Measurements from ENCODE around the gene ZNF415. TPM values are rescaled to one million over a fixed set of nuclear protein-coding genes. Genes with fewer than 3 reads are reported as not detected.
A peak's percentile ranks its signal among the peaks of the same experiment; 100 is the strongest.

ZNF415 gene
- polyA plus RNA-seq, 2 of the 4 experiments (the other 2 are of a cell fraction) = not detected

DNA sequence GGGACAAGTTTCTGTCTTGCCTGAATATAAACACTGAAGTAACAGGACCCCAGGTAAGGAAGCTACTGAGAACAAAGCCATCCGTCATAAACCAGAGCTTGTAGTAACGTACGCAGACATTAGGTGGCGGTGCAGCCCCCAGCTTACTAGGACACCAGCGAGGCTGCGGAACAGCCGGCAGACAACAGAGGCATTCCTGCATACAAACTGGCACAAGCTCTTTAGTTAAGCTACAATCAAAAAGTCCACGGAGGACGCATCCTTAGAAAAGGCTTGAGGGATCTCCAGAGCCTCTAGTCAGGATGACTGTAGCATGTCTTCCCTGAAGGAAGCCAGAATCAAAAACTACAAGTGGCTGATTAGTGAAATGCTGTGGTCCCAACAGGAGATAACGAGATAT, 55.7 kb downstream of the ZNF415 start:
- Histone ChIP-seq H3K27ac (no peak overlapping the region), H3K4me2 (no peak overlapping the region), H3K9me3 (peaks cover 99% of the 10 kb centered on the region), H3K4me3 (no peak overlapping the region), H3K4me1 (no peaks in the 10 kb centered on the region)
- FAIRE-seq (no peak), ATAC-seq (no peak), DNase-seq (ENCODE audit: low read depth in 1 of 2, low spot score in 1 of 2) (peak in 1 of 2 experiments; percentile 28)
- TF ChIP-seq, protein P1, sequence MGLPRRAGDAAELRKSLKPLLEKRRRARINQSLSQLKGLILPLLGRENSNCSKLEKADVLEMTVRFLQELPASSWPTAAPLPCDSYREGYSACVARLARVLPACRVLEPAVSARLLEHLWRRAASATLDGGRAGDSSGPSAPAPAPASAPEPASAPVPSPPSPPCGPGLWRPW (IDR thresholded peaks at IDR 0.05) = no peak
- TF ChIP-seq RAD21 (conservative IDR thresholded peaks at IDR 0.05 in 1 of 2, IDR thresholded peaks at IDR 0.05 in 1 of 2) = 0 out of 5 replicates have a peak, but pooled peaks of 1 of the 2 experiments have one; percentile 4
- 96% methylated on average over 10 of the region's 10 CpGs for WGBS (ENCODE audit: missing lambda C conversion rate)
- ChIA-PET POLR2A (no interaction called here), CTCF (no interaction called here)

DNA sequence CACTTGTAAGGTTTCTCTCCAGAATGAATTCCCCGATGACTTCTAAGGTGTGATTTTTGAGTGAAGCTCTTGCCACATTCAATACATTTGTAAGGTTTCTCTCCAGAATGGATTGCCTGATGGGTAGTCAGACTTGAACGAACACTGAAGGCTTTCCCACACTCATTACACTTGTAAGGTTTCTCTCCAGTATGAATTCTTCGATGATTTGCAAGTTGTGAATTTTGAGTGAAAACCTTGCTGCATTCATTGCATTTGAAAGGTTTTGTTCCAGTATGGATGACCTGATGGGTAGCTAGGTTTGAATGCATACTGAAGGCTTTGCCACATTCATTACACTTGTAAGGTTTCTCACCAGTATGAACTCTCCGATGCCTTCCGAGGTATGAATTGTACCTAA, 63.9 kb downstream of the ZNF415 start:
- H3K4me1 ChIP-seq = no peaks in the 10 kb centered on the region
- DNase-seq (ENCODE audit: low read depth in 1 of 2, low spot score in 1 of 2) (no peak), ATAC-seq (no peak), FAIRE-seq (no peak)
- POLR2A ChIA-PET = no interaction called here
- no peak overlapping the region for H3K4me3 ChIP-seq
- WGBS (ENCODE audit: missing lambda C conversion rate) = 86% methylated on average over 5 of the region's 5 CpGs
- TF ChIP-seq PHF8 (IDR thresholded peaks at IDR 0.05; ENCODE audit: borderline replicate concordance, low read depth) (no peak), MAZ (IDR thresholded peaks at IDR 0.05; ENCODE audit: borderline replicate concordance, low read depth, low read length) (no peak), CHD4 (IDR thresholded peaks at IDR 0.05; ENCODE audit: borderline replicate concordance) (no peak), ESRRA (IDR thresholded peaks at IDR 0.05; ENCODE audit: borderline replicate concordance, low read length) (no peak), HOXB13 (CRISPR knock-in tag; IDR thresholded peaks at IDR 0.05; ENCODE audit: low read depth) (no peak), POLR2A (IDR thresholded peaks at IDR 0.05; ENCODE audit: low read length) (no peak)
- TF ChIP-seq, protein P2, sequence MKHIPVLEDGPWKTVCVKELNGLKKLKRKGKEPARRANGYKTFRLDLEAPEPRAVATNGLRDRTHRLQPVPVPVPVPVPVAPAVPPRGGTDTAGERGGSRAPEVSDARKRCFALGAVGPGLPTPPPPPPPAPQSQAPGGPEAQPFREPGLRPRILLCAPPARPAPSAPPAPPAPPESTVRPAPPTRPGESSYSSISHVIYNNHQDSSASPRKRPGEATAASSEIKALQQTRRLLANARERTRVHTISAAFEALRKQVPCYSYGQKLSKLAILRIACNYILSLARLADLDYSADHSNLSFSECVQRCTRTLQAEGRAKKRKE (CRISPR knock-in tag; IDR thresholded peaks at IDR 0.05; ENCODE audit: low read depth) = no peak
- TF ChIP-seq, protein P3, sequence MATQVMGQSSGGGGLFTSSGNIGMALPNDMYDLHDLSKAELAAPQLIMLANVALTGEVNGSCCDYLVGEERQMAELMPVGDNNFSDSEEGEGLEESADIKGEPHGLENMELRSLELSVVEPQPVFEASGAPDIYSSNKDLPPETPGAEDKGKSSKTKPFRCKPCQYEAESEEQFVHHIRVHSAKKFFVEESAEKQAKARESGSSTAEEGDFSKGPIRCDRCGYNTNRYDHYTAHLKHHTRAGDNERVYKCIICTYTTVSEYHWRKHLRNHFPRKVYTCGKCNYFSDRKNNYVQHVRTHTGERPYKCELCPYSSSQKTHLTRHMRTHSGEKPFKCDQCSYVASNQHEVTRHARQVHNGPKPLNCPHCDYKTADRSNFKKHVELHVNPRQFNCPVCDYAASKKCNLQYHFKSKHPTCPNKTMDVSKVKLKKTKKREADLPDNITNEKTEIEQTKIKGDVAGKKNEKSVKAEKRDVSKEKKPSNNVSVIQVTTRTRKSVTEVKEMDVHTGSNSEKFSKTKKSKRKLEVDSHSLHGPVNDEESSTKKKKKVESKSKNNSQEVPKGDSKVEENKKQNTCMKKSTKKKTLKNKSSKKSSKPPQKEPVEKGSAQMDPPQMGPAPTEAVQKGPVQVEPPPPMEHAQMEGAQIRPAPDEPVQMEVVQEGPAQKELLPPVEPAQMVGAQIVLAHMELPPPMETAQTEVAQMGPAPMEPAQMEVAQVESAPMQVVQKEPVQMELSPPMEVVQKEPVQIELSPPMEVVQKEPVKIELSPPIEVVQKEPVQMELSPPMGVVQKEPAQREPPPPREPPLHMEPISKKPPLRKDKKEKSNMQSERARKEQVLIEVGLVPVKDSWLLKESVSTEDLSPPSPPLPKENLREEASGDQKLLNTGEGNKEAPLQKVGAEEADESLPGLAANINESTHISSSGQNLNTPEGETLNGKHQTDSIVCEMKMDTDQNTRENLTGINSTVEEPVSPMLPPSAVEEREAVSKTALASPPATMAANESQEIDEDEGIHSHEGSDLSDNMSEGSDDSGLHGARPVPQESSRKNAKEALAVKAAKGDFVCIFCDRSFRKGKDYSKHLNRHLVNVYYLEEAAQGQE (IDR thresholded peaks at IDR 0.05) = no peak
- no peak overlapping the region for H3K27ac ChIP-seq
- H3K4me2 ChIP-seq = no peak overlapping the region
- peaks cover 95% of the 10 kb centered on the region for H3K9me3 ChIP-seq
- CTCF ChIA-PET = no interaction called here

DNA sequence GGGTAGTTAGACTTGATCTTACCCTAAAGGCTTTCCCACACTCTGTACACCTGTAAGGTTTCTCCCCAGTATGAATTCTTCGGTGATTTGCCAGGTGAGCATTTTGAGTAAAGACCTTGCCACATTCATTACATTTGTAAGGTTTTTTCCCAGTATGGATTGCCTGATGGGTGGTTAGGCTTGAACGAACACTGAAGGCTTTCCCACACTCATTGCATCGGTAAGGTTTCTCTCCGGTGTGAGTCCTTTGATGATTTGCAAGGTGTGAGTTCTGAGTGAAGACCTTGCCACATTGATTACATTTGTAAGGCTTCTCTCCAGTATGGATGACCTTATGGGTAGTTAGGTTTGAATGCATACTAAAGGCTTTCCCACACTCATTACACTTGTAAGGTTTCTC, 64.5 kb downstream of the ZNF415 start:
- TF ChIP-seq, protein P4, sequence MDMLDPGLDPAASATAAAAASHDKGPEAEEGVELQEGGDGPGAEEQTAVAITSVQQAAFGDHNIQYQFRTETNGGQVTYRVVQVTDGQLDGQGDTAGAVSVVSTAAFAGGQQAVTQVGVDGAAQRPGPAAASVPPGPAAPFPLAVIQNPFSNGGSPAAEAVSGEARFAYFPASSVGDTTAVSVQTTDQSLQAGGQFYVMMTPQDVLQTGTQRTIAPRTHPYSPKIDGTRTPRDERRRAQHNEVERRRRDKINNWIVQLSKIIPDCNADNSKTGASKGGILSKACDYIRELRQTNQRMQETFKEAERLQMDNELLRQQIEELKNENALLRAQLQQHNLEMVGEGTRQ (IDR thresholded peaks at IDR 0.05) = no peak
- TF ChIP-seq CHD4 (IDR thresholded peaks at IDR 0.05; ENCODE audit: borderline replicate concordance) = no peak
- no peak for TF ChIP-seq HDAC2 (IDR thresholded peaks at IDR 0.05)
- TF ChIP-seq HOXB5 (CRISPR knock-in tag; IDR thresholded peaks at IDR 0.05) = no peak
- no peak for TF ChIP-seq HOXB13 (CRISPR knock-in tag; IDR thresholded peaks at IDR 0.05; ENCODE audit: low read depth)
- TF ChIP-seq TP53 (CRISPR knock-in tag; IDR thresholded peaks at IDR 0.05) = no peak
- TF ChIP-seq MAFK (IDR thresholded peaks at IDR 0.05; ENCODE audit: partially characterized antibody) = no peak
- TF ChIP-seq CBX8 (IDR thresholded peaks at IDR 0.05) = no peak
- no peak for TF ChIP-seq ZSCAN20 (CRISPR knock-in tag; IDR thresholded peaks at IDR 0.05)
- Histone ChIP-seq H3K4me1 (no peaks in the 10 kb centered on the region), H3K27ac (no peak overlapping the region), H3K4me2 (no peak overlapping the region), H3K9me3 (peaks cover 95% of the 10 kb centered on the region), H3K4me3 (no peak overlapping the region)
- ATAC-seq = no peak
- FAIRE-seq = no peak
- no peak for DNase-seq (ENCODE audit: low read depth in 1 of 2, low spot score in 1 of 2)
- ChIA-PET POLR2A (no interaction called here), CTCF (no interaction called here)
- WGBS (ENCODE audit: missing lambda C conversion rate) = 86% methylated on average over 4 of the region's 4 CpGs
